Effector memory CD4-positive, alpha-beta T cell (primary cell): ENCODE results near the gene MTOR.

ENCODE experiments used
- DNase-seq, 3 donors: peaks; one replicate each; pipeline ENCODE4 v3.0.0-alpha.2; 2020
- H3K27ac ChIP-seq: 2 replicates; pipeline ENCODE4 v1.7.0; 2013; ENCODE audit warnings: mild to moderate bottlenecking, low read length, moderate library complexity; ENCODE audit not compliant: insufficient read depth, poor library complexity, severe bottlenecking
- H3K27me3 ChIP-seq: replicated peaks from 2 replicates; pipeline ENCODE4 v1.7.0; 2013; ENCODE audit warnings: mild to moderate bottlenecking, low read length; ENCODE audit not compliant: insufficient read depth, control insufficient read depth, poor library complexity, severe bottlenecking
- H3K36me3 ChIP-seq: 2 replicates; pipeline ENCODE4 v1.7.0; 2013; ENCODE audit warnings: mild to moderate bottlenecking, low read length, moderate library complexity; ENCODE audit not compliant: control insufficient read depth, insufficient read depth
- H3K4me1 ChIP-seq: 2 replicates; pipeline ENCODE4 v1.7.0; 2013; ENCODE audit warnings: low read length, mild to moderate bottlenecking; ENCODE audit not compliant: control insufficient read depth, insufficient read depth, poor library complexity, severe bottlenecking
- H3K4me3 ChIP-seq: 2 replicates; pipeline ENCODE4 v1.7.0; 2013; ENCODE audit warnings: low read length, low read depth, mild to moderate bottlenecking; ENCODE audit not compliant: insufficient read depth, poor library complexity, severe bottlenecking
- H3K9me3 ChIP-seq: 2 replicates; pipeline ENCODE4 v1.7.0; 2013; ENCODE audit warnings: mild to moderate bottlenecking, low read length, moderate library complexity; ENCODE audit not compliant: control insufficient read depth

Gene MTOR

DNA sequence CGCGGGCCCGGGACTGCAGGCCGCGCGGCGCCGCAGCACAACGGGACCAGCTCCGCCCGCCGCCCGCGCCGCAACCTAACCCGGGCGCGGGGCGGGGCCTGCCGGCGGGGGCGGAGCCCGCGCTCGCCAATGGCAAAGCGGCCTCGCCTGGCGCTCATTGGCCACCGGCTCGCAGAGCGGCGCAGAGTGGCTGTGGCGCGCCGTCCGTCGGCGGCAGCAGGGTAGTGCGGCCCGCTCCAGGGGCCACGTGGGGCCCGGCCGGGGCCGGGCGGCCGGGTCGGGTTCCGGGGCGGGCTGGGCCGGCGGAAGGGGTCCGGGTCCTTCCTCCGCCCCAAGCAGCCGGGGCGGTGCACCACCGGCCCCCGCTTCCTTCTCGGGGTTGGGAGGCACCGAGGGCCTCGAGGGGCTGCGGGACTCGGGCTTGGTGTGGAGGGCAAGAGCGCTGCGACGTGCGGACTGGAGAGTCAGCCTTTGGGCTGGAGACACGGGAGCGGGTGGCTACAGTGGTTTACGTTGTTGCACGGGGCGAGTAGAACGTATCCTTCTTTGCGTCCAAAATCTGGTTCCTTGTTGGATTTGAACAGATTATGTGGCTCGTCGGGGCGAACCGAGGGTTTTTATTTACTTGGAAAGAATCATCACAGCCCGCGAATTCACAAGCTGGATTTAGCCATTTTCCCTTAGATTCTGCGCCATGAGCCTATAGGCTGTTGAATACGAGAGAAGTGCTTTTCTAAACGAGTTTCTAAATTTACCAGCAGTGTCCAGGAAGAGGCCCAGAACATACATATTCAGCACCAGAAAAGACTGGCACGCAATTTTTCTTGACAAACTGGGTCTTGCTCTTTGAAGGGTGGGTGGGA lies 202.2 kb downstream of the MTOR start, which contains the start of gene SRM:
TSS of gene SRM (minus strand) at position 51 of the 863 bp plus-strand sequence. CDS start 75 bp downstream, outside the sequence.
- H3K36me3 ChIP-seq, result peaks cover 16% of the 10 kb centered on the region
- H3K4me1 ChIP-seq, result peaks cover 17% of the 10 kb centered on the region
- no peaks in the 10 kb centered on the region for H3K9me3 ChIP-seq
- H3K4me3 ChIP-seq, result peak within 1 kb of the TSS; percentile 91
- peak within 1 kb of the TSS; percentile 53 for H3K27ac ChIP-seq
- H3K27me3 ChIP-seq, result no peaks in the 10 kb centered on the region
- peak; percentile 80 to 84 (median 84) for DNase-seq

DNA sequence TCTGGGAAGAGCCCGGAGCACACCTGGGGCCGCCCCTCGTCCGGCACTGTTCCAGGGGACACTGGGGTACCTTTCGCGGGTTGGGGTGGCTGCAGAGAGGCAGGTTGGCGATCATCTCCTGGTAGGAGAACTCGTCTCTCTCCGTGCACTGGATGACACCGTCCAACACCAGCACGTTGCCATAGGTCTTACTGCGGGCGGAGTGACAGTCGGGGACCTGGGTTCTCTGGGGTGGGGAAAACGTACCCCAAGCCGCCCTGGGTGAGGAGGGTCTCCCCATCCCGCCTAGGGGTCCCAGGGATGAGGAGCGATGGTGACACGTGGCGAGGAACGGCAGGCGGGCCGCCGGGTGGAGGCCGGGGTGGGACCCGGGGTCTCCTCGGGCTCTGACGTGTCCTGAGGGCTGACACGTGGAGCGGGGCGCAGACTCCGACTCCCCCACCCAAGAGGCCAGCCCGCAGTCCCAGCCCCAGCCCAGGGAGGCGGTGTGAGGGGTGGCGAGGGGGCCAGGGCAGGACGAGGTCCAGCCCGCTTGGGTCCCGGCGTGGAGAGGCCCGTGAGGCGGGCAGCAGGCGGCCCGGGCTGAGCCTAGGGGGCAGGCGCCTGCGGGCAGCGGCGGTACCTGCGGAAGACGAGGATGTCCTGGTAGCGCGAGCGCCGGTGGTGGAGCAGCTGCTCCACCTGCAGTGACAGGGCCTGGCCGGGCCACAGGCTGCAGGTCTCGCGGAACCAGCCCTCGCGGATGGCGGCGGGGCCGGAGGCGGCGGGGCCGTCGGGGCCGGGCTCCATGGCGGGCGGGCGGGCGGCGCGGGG lies 203.0 kb downstream of the MTOR start:
- Histone ChIP-seq H3K9me3 (no peaks in the 10 kb centered on the region), H3K4me3 (peak overlapping the region; percentile 91), H3K4me1 (peaks cover 17% of the 10 kb centered on the region), H3K36me3 (peaks cover 13% of the 10 kb centered on the region), H3K27ac (peak overlapping the region; percentile 53), H3K27me3 (no peaks in the 10 kb centered on the region)
- no peak for DNase-seq

DNA sequence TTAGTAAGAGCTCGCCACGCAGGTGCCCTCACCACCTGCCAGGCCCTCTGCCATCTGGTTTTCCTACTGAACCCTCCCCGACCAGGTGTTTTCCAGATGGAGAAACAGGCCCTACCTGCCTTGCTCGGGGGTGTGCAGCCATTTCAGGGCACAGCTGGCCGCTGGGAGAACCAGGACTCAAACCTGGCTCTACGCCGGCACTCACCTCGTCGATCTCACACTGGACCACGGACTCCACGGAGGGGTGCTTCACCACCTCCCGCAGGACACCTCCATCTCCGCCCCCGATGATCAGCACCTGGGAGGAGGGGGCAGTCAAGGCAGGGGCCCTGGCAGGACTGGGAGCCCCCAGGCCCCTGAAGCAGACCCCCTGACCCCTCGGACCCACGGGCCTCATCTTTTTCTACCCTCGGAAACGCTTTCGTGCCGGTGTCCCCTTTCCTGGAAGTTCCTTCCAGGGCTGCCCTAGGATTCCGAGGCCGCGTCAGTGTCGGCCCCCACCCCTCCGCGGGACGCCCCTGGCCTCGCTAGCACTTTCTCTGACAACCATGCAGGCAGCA lies 203.7 kb downstream of the MTOR start:
- Histone ChIP-seq H3K4me3 (peak overlapping the region; percentile 91), H3K9me3 (no peaks in the 10 kb centered on the region), H3K36me3 (peaks cover 15% of the 10 kb centered on the region), H3K27me3 (no peaks in the 10 kb centered on the region), H3K4me1 (peaks cover 17% of the 10 kb centered on the region), H3K27ac (peak overlapping the region; percentile 53)
- no peak for DNase-seq

DNA sequence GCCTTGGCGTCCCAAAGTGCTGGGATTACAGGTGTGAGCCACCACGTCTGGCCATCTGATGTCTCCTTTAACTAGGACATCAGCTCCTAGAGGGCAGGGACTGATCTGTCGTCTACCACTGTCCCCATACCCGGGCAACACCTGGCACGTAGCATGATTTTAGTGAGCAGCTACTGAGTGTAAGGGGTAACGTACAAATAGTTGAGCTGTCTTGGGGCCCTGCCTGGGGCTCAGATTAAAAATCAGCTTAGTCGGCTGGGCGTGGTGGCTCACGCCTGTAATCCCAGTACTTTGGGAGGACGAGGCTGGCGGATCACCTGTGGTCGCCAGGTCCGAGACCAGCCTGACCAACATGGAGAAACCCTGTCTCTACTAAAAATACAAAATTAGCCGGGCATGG lies 204.3 kb downstream of the MTOR start:
- DNase-seq, result no peak
- H3K4me3 ChIP-seq, result no peak overlapping the region
- no peaks in the 10 kb centered on the region for H3K9me3 ChIP-seq
- H3K4me1 ChIP-seq, result peaks cover 17% of the 10 kb centered on the region
- H3K27ac ChIP-seq, result no peak overlapping the region
- H3K36me3 ChIP-seq, result peaks cover 15% of the 10 kb centered on the region
- no peaks in the 10 kb centered on the region for H3K27me3 ChIP-seq

DNA sequence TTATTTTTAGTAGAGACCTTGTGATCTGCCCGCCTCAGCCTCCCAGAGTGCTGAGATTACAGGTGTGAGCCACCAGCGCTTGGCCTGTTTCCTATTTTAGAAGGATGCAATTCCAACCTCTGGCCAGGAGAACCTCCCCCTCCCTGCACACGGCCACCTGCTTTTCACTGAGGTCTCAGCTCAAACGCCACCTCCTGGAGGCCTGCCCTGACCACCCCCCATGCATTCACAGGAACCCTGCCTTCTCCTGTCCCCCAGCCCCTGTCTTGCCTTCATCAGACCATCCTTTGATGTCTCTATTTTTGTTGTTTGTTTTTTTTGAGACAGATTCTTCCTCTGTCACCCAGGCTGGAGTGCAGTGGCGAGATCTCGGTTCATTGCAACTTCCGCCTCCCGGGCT lies 204.9 kb downstream of the MTOR start:
- Histone ChIP-seq H3K9me3 (no peaks in the 10 kb centered on the region), H3K36me3 (peaks cover 15% of the 10 kb centered on the region), H3K4me3 (no peak overlapping the region), H3K27me3 (no peaks in the 10 kb centered on the region), H3K4me1 (peaks cover 17% of the 10 kb centered on the region), H3K27ac (no peak overlapping the region)
- DNase-seq, result no peak
